ENCODE results near the gene ARHGAP45. TPM values are rescaled to one million over a fixed set of nuclear protein-coding genes. Genes with fewer than 3 reads are reported as not detected.

Gene ARHGAP45
- total RNA-seq, 1 donor from 2014 or later = 6.1 TPM

GRCh38 chr19:1060689-1061088 lies 6.3 kb upstream of the ARHGAP45 start:
- Mint-ChIP-seq H3K27me3 (peaks cover 9% of the 10 kb centered on the region), H3K36me3 (ENCODE audit: insufficient read depth) (peaks cover 7% of the 10 kb centered on the region), H3K4me3 (ENCODE audit: low read depth) (no peak overlapping the region), H3K4me1 (ENCODE audit: low read depth) (no peaks in the 10 kb centered on the region), H3K27ac (no peak overlapping the region), H3K9me3 (ENCODE audit: low read depth) (no peaks in the 10 kb centered on the region)
- no peak for DNase-seq (ENCODE audit: low spot score, unreplicated experiment)
- TF ChIP-seq CTCF (IDR thresholded peaks at IDR 0.05; ENCODE audit: unreplicated experiment) = no peak

GRCh38 chr19:1061987-1062386 lies 5.0 kb upstream of the ARHGAP45 start:
- Mint-ChIP-seq H3K27ac (no peak overlapping the region), H3K9me3 (ENCODE audit: low read depth) (no peaks in the 10 kb centered on the region), H3K4me3 (ENCODE audit: low read depth) (no peak overlapping the region), H3K27me3 (peaks cover 12% of the 10 kb centered on the region), H3K4me1 (ENCODE audit: low read depth) (peaks cover 1% of the 10 kb centered on the region), H3K36me3 (ENCODE audit: insufficient read depth) (no peaks in the 10 kb centered on the region)
- DNase-seq (ENCODE audit: low spot score, unreplicated experiment) = no peak
- no peak for TF ChIP-seq CTCF (IDR thresholded peaks at IDR 0.05; ENCODE audit: unreplicated experiment)

GRCh38 chr19:1062387-1063029 lies 4.5 kb upstream of the ARHGAP45 start:
- no peak for DNase-seq (ENCODE audit: low spot score, unreplicated experiment)
- no peaks in the 10 kb centered on the region for H3K9me3 Mint-ChIP-seq (ENCODE audit: low read depth)
- no peak for TF ChIP-seq CTCF (IDR thresholded peaks at IDR 0.05; ENCODE audit: unreplicated experiment)
- peaks cover 1% of the 10 kb centered on the region for H3K4me1 Mint-ChIP-seq (ENCODE audit: low read depth)
- H3K36me3 Mint-ChIP-seq (ENCODE audit: insufficient read depth) = no peaks in the 10 kb centered on the region
- H3K4me3 Mint-ChIP-seq (ENCODE audit: low read depth) = no peak overlapping the region
- H3K27ac Mint-ChIP-seq = peak overlapping the region; percentile 81
- peaks cover 12% of the 10 kb centered on the region for H3K27me3 Mint-ChIP-seq

- peaks cover 12% of the 10 kb centered on the region for H3K27me3 Mint-ChIP-seq
- DNase-seq (ENCODE audit: low spot score, unreplicated experiment) = no peak
- peaks cover 1% of the 10 kb centered on the region for H3K4me1 Mint-ChIP-seq (ENCODE audit: low read depth)
- no peaks in the 10 kb centered on the region for H3K9me3 Mint-ChIP-seq (ENCODE audit: low read depth)
- no peak overlapping the region for H3K27ac Mint-ChIP-seq
- no peaks in the 10 kb centered on the region for H3K36me3 Mint-ChIP-seq (ENCODE audit: insufficient read depth)
- no peak for TF ChIP-seq CTCF (IDR thresholded peaks at IDR 0.05; ENCODE audit: unreplicated experiment)
- H3K4me3 Mint-ChIP-seq (ENCODE audit: low read depth) = no peak overlapping the region
These were observed 3.7 kb upstream of the ARHGAP45 start for GRCh38 chr19:1063030-1063908.

- H3K9me3 Mint-ChIP-seq (ENCODE audit: low read depth) = no peaks in the 10 kb centered on the region
- peak overlapping the region; percentile 44 for H3K4me3 Mint-ChIP-seq (ENCODE audit: low read depth)
- no peak overlapping the region for H3K27ac Mint-ChIP-seq
- H3K36me3 Mint-ChIP-seq (ENCODE audit: insufficient read depth) = no peaks in the 10 kb centered on the region
- peaks cover 18% of the 10 kb centered on the region for H3K27me3 Mint-ChIP-seq
- no peak for TF ChIP-seq CTCF (IDR thresholded peaks at IDR 0.05; ENCODE audit: unreplicated experiment)
- no peak for DNase-seq (ENCODE audit: low spot score, unreplicated experiment)
- peaks cover 1% of the 10 kb centered on the region for H3K4me1 Mint-ChIP-seq (ENCODE audit: low read depth)
These were observed 2.9 kb upstream of the ARHGAP45 start for GRCh38 chr19:1063909-1064660.

Data from progenitor cell of endocrine pancreas (in vitro differentiated cells).